ENCODE data around the gene PPP1R12B. TPM values are rescaled to one million over a fixed set of nuclear protein-coding genes. Genes with fewer than 3 reads are reported as not detected.

Gene PPP1R12B
- total RNA-seq, 1 experiment from 2014 or later: 13.1 TPM

DNA sequence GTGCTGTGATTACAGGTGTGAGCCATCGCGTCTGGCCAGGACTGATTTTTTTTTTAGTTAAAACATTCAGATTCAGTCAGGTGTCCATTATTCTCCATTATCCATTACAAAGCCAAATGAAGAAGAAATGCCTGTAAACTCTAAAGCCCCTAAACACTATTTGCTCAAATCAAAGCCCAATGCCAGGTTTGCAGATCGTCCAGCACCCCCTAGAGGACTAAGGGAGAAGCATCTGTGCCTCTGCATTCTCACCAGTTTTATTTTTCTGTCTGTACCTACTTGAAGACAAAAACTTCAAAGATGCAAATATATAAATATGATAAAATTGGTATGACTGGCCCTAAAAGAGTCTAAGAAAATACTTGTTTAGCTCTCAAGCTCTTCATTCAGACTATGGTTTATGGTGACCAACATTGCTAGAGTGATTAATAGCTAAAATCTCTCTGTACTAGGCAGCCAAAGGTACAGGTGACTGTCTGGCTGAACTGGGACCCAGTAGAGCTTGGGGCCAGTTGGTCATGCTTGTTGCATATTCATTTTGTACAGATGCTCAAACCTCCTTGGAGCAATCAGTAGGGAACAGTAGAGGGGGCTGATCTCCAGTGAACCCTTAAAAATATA lies 223.3 kb downstream of the PPP1R12B start:
- Histone ChIP-seq H3K27ac (ENCODE audit: low read length) (no peak overlapping the region), H3K4me1 (ENCODE audit: control insufficient read depth, insufficient read depth, low read length) (no peaks in the 10 kb centered on the region), H3K27me3 (ENCODE audit: control insufficient read depth, insufficient read depth, low read length) (no peaks in the 10 kb centered on the region), H3K36me3 (ENCODE audit: control insufficient read depth, insufficient read depth, low read length) (no peaks in the 10 kb centered on the region), H3K4me3 (ENCODE audit: low read depth in 2 of 2, low read length in 2 of 2) (no peak overlapping the region), H3K9me3 (ENCODE audit: control insufficient read depth, insufficient read depth, low read depth, low read length) (no peaks in the 10 kb centered on the region)
- CTCF ChIA-PET: interaction anchor here (0.6 to 1.1 kb wide), 3 partner anchors 12 to 647 kb away, joined by 3 to 4 read pairs (median 3); no protein-coding TSS in a partner anchor
- intact Hi-C loops (cut with micrococcal nuclease; ENCODE audit: unreplicated experiment) (no loop called here), in situ Hi-C loops (cut with HindIII; ENCODE audit: low pct_unique_long_range_greater_than_20kb, low sequenced_read_pairs) (no loop called here)
- TF ChIP-seq POLR2AphosphoS5 (IDR thresholded peaks at IDR 0.05; ENCODE audit: low read depth, low read length) (no peak), SIN3A (IDR thresholded peaks at IDR 0.05; ENCODE audit: borderline replicate concordance, insufficient read depth, low read depth, low read length) (no peak), TCF7L2 (IDR thresholded peaks at IDR 0.05; ENCODE audit: low read depth, low read length) (no peak)
- TF ChIP-seq, protein P1, sequence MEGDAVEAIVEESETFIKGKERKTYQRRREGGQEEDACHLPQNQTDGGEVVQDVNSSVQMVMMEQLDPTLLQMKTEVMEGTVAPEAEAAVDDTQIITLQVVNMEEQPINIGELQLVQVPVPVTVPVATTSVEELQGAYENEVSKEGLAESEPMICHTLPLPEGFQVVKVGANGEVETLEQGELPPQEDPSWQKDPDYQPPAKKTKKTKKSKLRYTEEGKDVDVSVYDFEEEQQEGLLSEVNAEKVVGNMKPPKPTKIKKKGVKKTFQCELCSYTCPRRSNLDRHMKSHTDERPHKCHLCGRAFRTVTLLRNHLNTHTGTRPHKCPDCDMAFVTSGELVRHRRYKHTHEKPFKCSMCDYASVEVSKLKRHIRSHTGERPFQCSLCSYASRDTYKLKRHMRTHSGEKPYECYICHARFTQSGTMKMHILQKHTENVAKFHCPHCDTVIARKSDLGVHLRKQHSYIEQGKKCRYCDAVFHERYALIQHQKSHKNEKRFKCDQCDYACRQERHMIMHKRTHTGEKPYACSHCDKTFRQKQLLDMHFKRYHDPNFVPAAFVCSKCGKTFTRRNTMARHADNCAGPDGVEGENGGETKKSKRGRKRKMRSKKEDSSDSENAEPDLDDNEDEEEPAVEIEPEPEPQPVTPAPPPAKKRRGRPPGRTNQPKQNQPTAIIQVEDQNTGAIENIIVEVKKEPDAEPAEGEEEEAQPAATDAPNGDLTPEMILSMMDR (IDR thresholded peaks at IDR 0.05): peak; percentile 88
- ATAC-seq (no peak), DNase-seq (ENCODE audit: low read depth, low spot score) (peak; percentile 35)
- no TSS peak for BruUV-seq (replicated peaks)
- POLR2A ChIA-PET: interaction anchor here (0.5 to 0.6 kb wide), 2 partner anchors 35 to 49 kb away, joined by 3 read pairs; no protein-coding TSS in a partner anchor

DNA sequence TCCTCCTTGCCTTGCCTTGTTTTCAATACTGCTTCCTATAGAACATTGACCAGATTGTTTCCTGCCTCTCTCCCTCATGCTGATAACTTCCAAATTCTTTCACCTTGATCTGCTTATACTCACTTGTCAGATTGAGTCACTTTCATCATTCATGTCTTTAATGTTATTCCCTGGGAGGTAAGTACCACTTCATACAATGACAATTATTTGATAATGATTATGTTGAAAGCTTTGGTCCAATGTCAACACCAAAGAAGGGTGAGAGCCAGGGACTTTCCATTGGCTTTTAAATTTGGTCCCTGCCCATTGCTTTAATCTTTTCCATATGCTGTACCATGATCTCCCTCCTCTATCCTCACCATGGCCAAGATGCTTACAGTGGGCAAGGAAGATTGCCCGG lies 224.4 kb downstream of the PPP1R12B start:
- H3K4me1 ChIP-seq (ENCODE audit: control insufficient read depth, insufficient read depth, low read length): no peaks in the 10 kb centered on the region
- BruUV-seq (replicated peaks): no TSS peak
- ATAC-seq (no peak), DNase-seq (ENCODE audit: low read depth, low spot score) (no peak)
- no peak overlapping the region for H3K27ac ChIP-seq (ENCODE audit: low read length)
- no peak overlapping the region for H3K4me3 ChIP-seq (ENCODE audit: low read depth in 2 of 2, low read length in 2 of 2)
- intact Hi-C loops (cut with micrococcal nuclease; ENCODE audit: unreplicated experiment) (no loop called here), in situ Hi-C loops (cut with HindIII; ENCODE audit: low pct_unique_long_range_greater_than_20kb, low sequenced_read_pairs) (no loop called here)
- CTCF ChIA-PET: interaction anchor here (1.1 kb wide), 1 partner anchor 13 kb away, joined by 3 read pairs; no protein-coding TSS in a partner anchor
- TF ChIP-seq SIN3A (IDR thresholded peaks at IDR 0.05; ENCODE audit: borderline replicate concordance, insufficient read depth, low read depth, low read length) (no peak), TCF7L2 (IDR thresholded peaks at IDR 0.05; ENCODE audit: low read depth, low read length) (no peak), POLR2AphosphoS5 (IDR thresholded peaks at IDR 0.05; ENCODE audit: low read depth, low read length) (no peak)
- TF ChIP-seq, protein P1 (IDR thresholded peaks at IDR 0.05): no peak
- TF ChIP-seq, protein P2, sequence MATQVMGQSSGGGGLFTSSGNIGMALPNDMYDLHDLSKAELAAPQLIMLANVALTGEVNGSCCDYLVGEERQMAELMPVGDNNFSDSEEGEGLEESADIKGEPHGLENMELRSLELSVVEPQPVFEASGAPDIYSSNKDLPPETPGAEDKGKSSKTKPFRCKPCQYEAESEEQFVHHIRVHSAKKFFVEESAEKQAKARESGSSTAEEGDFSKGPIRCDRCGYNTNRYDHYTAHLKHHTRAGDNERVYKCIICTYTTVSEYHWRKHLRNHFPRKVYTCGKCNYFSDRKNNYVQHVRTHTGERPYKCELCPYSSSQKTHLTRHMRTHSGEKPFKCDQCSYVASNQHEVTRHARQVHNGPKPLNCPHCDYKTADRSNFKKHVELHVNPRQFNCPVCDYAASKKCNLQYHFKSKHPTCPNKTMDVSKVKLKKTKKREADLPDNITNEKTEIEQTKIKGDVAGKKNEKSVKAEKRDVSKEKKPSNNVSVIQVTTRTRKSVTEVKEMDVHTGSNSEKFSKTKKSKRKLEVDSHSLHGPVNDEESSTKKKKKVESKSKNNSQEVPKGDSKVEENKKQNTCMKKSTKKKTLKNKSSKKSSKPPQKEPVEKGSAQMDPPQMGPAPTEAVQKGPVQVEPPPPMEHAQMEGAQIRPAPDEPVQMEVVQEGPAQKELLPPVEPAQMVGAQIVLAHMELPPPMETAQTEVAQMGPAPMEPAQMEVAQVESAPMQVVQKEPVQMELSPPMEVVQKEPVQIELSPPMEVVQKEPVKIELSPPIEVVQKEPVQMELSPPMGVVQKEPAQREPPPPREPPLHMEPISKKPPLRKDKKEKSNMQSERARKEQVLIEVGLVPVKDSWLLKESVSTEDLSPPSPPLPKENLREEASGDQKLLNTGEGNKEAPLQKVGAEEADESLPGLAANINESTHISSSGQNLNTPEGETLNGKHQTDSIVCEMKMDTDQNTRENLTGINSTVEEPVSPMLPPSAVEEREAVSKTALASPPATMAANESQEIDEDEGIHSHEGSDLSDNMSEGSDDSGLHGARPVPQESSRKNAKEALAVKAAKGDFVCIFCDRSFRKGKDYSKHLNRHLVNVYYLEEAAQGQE (IDR thresholded peaks at IDR 0.05; ENCODE audit: insufficient read depth in 1 of 2, low read depth in 2 of 2, low read length in 1 of 2): no peak
- H3K27me3 ChIP-seq (ENCODE audit: control insufficient read depth, insufficient read depth, low read length): no peaks in the 10 kb centered on the region
- H3K36me3 ChIP-seq (ENCODE audit: control insufficient read depth, insufficient read depth, low read length): no peaks in the 10 kb centered on the region
- H3K9me3 ChIP-seq (ENCODE audit: control insufficient read depth, insufficient read depth, low read depth, low read length): no peaks in the 10 kb centered on the region
- POLR2A ChIA-PET: no interaction called here

Data from Panc1 (cell line).